ENCODE results near the gene CCDC91. TPM values are rescaled to one million over a fixed set of nuclear protein-coding genes. Genes with fewer than 3 reads are reported as not detected.

Gene CCDC91
- total and polyA plus RNA-seq, 9 of the 15 experiments (the other 6 are each of a cell fraction or from before 2014, with no cell fraction given) = 10.1 to 31.1 (median 26.3) TPM

DNA sequence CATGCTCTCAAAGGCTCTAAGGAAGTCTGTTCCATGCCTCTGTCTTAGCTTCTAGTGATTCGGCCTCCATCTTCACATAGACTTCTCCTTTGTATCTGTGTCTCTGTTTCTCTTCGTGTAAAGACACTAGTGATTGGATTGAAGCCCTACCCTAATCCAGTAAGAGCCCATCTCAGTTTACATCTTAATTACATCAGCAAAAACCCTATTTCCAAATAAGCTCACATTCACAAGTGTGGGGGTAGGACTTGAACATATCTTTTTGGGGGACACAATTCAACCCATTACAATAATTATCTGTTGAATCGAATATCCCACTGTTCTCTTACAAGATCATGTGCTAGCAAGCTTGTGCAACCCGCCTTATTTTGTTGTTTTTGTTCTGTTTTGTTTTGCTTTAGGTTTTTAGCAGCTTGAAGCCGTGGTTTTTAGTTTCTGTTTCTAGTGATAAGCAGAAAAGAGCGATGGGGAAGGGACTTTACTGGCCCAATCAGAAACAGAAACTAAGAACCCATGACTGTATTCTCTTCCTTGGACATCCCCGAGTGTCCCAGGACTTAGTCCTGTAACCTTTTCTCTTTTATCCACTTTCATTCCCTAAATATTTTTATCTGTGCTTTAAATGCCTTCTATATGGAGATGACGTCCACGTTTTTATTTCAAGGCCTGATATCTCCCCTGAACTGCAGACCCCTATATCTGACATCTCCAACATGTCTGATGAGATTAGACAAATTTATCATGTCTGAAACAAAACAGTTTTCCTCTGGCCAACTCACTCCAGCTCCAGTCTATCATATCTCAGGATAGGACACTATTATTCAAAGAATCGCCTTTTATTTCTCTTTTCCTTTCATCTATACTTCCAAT, 353.0 kb downstream of the CCDC91 start (continued):
- TF ChIP-seq, protein P1, sequence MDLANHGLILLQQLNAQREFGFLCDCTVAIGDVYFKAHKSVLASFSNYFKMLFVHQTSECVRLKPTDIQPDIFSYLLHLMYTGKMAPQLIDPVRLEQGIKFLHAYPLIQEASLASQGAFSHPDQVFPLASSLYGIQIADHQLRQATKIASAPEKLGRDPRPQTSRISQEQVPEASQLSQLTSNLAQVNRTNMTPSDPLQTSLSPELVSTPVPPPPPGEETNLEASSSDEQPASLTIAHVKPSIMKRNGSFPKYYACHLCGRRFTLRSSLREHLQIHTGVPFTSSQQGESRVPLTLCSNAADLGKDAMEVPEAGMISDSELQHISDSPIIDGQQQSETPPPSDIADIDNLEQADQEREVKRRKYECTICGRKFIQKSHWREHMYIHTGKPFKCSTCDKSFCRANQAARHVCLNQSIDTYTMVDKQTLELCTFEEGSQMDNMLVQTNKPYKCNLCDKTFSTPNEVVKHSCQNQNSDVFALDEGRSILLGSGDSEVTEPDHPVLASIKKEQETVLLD (IDR thresholded peaks at IDR 0.05) = no peak
- TF ChIP-seq, protein P2, sequence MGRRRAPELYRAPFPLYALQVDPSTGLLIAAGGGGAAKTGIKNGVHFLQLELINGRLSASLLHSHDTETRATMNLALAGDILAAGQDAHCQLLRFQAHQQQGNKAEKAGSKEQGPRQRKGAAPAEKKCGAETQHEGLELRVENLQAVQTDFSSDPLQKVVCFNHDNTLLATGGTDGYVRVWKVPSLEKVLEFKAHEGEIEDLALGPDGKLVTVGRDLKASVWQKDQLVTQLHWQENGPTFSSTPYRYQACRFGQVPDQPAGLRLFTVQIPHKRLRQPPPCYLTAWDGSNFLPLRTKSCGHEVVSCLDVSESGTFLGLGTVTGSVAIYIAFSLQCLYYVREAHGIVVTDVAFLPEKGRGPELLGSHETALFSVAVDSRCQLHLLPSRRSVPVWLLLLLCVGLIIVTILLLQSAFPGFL (CRISPR knock-in tag; IDR thresholded peaks at IDR 0.05) = no peak
- TF ChIP-seq GATA2 (CRISPR knock-in tag; IDR thresholded peaks at IDR 0.05) = no peak
- no peak for TF ChIP-seq PRPF4 (IDR thresholded peaks at IDR 0.05; ENCODE audit: insufficient read depth, low read depth, low read length, poor library complexity, severe bottlenecking)
- TF ChIP-seq PYGO2 (tag; IDR thresholded peaks at IDR 0.05) = no peak
- TF ChIP-seq ARHGAP35 (IDR thresholded peaks at IDR 0.05; ENCODE audit: partially characterized antibody) = no peak
- no peak for TF ChIP-seq STAT5B (CRISPR knock-in tag; IDR thresholded peaks at IDR 0.05)
- no peak for TF ChIP-seq DDX20 (tag; IDR thresholded peaks at IDR 0.05; ENCODE audit: low read depth)
- TF ChIP-seq ZNF785 (CRISPR knock-in tag; IDR thresholded peaks at IDR 0.05) = no peak
